Anterior cingulate cortex (tissue), 58 donors: ENCODE results near the gene TM7SF2.
"Not testable (repeated sequence)": the region's sequence is repeated elsewhere in the genome, so short reads cannot be mapped to it uniquely, and the experiment has no call there.

ENCODE experiments used
- DNase-seq, 58 donors: peaks; one replicate each; lab custom pipeline; 2025; lab: John Stamatoyannopoulos, UW

TM7SF2 gene

GRCh38 chr11:65147352-65148075, 35.8 kb downstream of the TM7SF2 start:
- DNase-seq = no peak

DNA sequence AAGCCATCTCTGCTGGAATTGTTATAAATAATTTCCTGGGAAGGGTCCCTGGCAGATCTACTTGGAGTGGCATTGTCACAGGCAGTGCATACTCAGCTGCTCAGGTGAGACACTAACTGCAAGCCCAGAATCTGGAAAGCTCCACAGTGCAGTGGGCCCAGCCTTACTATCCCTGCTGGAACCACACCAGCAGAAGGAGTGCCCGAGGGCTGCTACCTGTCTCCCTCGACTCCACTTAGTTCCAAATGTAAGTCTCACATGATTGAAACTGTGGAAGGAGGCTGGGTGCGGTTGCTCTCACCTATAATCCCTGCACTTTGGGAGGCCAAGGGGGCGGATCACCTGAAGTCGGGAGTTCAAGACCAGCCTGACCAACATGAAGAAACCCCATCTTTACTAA, 37.0 kb downstream of the TM7SF2 start:
- DNase-seq = no peak

- DNase-seq = not testable (repeated sequence)
These were observed 38.4 kb downstream of the TM7SF2 start for GRCh38 chr11:65150131-65150508.

- DNase-seq = peak in 49 of 58 donors; percentile 6 to 84 (median 42)
These were observed 39.0 kb downstream of the TM7SF2 start for GRCh38 chr11:65150509-65151299.

DNA sequence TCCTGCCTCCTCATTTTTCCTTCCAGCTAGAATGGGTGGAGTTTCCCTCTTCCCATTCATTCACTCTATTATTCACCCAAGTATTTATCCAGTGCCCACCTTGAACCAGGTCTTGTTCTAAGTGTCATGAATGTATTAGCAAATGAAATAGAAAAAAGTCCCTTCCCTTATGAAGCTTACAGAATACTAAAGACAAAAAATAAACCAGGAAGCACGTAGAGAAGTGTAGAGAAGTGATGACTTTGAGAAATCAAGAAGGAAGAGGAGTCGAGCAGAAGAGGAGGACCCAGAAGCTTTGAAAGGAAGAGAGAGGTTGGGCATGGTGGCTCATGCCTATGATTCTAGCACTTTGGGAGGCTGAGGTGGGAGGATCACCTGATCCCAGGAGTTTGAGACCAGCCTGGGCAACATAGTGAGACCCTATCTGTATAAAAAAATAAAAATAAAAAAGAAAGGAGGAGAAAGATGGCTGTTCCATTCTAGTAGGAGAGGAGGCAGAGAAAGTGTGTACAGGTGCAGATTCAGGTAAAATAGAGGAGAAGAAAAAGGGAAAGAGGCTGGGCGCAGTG, 39.7 kb downstream of the TM7SF2 start:
- no peak for DNase-seq

DNA sequence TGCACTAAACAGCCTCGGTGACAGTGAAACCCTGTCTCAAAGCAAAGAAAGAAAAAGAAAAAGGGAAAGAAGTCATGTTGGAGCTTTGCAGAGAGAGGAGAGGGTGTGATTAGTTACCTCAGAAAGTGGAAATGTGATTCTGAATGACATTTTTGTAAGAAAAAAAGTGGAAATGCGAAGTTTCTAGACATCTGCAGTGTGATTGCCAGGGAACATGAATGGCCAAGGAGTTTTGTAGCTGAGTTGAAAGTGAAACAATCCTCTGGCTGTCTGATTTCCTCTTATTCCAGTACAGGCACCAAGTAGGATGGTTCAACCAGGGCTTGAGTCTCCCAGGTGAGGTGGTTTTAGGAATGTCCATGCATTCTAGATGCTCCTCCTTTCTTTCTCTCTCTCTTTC, 40.5 kb downstream of the TM7SF2 start:
- no peak for DNase-seq

- DNase-seq = no peak
These were observed 44.6 kb downstream of the TM7SF2 start for GRCh38 chr11:65156256-65156655.

GRCh38 chr11:65156926-65157325, 45.3 kb downstream of the TM7SF2 start:
- no peak for DNase-seq

DNA sequence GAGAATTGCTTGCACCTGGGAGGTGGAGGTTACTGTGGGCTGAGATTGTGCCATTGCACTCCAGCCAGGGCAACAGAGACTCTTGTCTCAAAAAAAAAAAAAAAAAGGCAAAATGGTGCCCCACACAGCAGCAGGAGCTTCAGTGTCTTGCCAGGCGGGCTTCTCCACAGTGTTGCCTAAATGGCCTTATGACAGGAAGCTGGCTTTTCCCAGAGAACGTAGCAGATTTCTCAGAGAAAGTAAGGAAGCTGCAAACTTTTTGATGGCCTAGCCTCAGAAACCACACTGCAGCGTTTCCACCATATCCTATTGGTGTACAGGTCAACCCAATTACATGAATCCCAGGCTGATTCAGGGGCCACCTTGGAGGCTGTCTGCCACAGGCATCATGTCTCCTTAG, 45.7 kb downstream of the TM7SF2 start:
- DNase-seq = no peak

GRCh38 chr11:65159012-65159411, 47.3 kb downstream of the TM7SF2 start:
- no peak for DNase-seq

- DNase-seq = no peak
These were observed 49.0 kb downstream of the TM7SF2 start for GRCh38 chr11:65160643-65161042.

- DNase-seq = no peak
These were observed 52.0 kb downstream of the TM7SF2 start for GRCh38 chr11:65163684-65164083.
